ENCODE results near the gene PDE10A.
A peak's percentile ranks its signal among the peaks of the same experiment; 100 is the strongest.

PDE10A gene

DNA sequence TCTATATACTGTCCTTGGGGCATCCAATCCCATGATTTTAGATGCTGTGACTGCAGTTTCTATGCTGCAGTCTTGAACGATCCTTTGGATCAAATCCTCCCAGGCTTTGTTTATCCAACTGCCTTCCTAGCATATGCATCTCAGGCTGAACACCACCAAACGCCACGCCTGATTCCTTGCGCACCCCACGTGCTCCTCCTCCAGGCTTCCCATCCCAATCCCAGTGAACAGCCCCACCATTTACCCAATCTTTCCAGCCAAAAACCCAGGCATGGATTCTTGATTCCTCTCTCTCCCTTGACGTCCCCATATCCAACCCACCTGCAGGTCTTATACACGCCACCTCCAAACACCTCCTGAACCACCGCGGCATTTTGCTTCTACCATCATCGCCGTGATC lies 7.8 kb downstream of the PDE10A start:
- no peak for DNase-seq (ENCODE audit: low spot score)

DNA sequence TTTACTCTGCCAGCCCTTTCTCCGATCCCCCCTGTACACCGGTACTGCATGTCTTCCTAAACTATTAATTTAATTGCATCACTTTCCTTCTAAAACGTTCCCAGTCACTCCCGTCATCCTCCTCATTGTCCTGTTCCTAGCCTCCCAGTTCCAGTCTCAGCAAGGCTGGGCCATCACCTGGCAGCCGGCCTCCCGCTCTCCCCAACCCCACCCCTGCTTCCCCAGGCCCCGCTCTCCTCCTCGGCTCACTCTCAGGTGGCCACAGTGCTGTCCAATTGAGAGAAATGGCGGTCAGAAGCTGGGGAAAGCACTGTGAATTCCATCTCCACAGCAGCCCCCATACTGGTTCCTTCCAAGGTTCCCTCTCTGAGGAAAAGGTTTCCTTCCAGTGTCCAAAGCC lies 8.9 kb downstream of the PDE10A start:
- no peak for DNase-seq (ENCODE audit: low spot score)

DNA sequence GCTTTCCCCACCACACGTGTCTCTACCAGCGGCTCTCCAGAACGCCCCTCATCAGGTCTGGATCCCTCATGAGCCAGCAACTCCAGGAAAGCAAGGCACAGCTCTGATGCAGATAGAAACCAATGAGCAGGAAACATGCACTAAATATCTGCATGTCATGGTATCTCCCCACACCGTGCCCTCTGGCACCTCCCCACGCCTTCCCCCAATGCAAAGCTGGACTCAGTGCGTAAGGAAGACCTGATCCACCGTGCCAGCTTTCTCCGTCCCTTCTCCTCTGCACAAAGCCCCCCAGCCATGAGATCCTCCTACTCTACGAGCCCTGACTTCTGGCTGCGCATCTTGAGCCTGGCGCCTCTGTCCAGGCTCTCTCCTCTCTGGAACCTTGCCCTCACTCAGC lies 9.4 kb downstream of the PDE10A start:
- no peak for DNase-seq (ENCODE audit: low spot score)

DNA sequence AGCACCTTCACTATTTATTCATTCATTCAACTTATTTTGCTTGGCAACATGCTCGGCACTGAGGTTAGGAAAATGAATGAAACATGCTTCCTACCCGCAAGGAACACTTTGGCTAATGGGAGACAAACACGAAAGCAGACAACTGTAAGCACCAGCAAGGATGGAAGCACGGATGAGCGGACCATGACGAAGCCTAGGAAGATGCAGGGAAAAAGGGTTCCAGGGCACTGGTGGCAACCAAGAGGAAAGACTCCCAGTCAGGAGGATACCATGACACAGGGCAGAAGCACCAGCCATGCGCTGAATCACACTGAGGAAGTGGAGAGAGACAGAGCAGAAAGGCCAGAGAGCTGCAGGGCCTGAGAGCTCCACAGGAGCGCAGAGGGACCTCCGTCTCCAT lies 9.8 kb downstream of the PDE10A start:
- no peak for DNase-seq (ENCODE audit: low spot score)

DNA sequence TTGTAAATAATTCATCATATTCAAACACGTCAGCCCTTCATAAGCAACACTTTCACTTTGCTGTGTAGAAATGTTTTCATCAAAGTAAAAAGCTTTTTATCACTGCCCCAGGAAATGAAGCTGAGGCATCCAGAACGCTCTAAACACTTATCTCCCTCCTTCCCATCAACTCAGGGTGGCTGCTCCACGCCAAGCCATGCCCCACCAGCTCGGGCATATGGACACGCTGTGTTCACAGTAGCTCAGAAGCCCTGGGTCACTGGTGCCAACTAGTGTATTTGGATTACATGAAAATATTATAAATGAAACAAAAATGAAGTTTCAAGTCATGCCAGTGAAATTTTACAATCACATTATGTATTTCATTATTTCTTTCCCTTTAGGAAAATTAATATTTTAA lies 10.3 kb downstream of the PDE10A start:
- DNase-seq (ENCODE audit: low spot score): no peak

DNA sequence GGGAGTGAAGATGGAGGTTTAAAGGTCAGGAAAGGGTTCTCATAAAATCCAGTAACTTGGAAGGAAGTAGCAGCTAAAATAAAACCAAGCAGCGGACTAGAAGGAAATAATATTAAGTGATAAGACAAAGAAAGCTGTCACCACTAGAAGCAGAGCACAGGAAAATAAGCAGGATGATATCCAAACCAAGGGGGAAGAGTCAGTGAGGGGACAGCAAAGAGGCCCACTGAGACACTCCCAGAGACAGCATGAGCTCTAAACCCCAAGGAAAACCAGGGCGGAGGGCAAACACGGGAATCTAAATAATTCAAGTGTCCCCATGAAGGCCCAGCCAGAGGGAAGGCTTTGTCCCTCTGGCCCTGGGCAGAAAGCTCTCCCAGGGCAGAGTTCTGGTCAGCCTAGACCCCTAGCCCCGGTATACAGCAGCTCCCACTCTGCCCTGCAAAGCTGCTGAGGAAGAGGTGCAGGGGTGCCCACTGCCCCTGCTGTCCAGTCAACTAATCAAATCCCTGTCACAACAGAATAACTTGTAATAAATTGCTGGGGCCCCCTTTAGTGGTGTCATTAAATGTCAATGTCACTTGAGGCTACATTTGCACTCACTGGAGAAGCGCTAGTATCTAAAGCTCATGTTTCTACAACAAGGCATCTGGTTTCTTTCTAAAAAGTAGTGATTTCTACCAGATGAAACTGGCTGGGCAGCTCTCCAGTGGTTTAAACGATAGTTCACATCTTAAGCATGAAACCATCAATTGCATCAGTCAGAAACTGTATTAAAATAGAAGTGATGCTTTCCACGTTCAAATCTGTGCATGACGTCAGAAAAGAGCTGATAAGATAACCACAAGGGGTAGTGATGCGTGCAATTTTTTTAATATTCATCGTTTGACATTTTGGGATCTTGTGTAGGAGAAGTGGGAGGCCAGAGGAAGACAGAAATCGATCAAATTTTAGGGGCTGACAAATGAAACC lies 13.6 kb downstream of the PDE10A start:
- DNase-seq (ENCODE audit: low spot score): peak; percentile 69

DNA sequence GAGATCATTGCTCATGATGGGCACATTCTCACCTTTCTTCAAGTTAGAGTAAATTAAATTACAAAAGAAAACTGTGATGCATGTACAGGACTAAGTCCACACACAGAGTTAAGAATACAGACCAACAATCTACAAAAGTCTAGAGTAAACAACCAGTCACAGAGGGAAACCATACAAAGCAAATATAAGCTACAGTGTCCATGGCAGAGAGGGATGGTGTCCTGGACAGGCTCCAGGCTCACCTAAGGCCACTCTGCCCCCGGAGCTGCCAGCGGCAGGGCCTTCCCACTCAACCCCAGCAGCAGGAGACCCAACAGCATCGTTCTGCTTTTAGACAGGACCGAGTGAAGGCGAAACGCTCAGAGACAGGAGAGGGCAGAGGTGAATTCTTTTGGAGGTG lies 16.0 kb downstream of the PDE10A start:
- no peak for DNase-seq (ENCODE audit: low spot score)

DNA sequence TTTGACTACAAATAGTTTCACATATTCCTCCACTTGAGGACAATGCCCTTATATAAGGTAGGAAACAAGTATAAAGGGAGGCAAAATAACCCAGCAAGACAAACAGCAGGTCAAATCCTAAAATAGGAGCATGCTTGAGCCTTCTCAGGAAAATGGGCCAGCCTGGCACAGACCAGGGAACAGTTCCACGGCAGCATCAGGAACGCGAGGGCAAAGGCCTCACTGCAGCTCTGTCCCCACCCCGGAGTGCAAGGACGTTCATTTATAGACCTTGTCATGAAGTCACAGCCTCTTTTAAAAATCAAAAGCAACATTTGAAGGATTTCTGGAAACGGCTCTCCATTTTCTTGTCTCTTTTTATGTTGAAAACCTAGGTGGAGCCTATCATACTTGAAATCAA lies 17.1 kb downstream of the PDE10A start:
- DNase-seq (ENCODE audit: low spot score): no peak

DNA sequence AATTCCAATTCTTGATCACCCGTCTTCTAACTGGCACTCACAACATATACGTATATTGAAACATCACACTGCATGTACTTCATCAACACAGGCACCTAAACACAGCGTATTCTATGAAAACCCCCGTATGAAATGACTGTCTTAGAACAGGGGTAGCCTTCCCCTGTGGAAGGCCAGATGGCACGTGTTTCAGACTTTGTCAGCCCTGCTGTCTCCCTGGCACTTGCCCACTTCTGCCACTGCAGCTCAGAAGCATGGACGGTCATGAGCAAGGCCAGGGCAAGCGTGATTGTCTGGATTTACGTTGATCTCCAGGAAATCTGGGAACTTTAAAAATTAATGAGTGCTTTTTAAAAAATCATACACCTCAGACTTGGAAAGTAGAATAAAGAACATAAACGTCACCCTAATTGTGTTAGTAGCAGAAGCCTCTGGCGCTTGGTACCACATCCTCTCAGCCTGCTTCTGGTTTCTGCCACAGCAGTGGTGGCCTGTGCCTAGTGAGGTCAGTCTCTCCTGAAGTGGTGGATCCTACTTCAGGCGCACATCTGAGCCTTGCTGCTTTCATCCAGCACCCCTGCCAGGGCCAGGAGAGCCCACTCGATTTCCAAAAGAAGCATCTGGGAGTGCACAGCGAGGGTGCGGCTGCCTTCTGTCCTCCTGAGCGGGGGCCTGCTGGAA lies 18.3 kb downstream of the PDE10A start:
- no peak for DNase-seq (ENCODE audit: low spot score)

DNA sequence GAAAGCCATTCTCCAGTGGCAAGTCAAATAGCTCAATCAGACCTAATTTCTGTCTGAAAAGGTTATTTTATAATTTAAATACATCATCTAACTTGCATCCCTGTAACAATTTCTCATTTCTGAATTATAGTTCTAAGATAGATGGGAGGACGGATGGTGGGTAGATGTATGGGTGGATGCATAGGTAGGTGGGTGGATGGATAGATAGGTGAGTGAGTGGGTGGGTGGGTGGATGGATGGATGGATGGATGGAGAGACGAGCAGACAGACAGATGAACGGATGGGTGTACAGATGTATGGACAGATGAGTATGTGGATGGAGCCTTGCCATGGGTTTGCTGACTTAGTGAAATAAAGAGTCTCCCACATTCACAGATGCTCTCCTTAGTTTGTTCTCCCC lies 20.0 kb downstream of the PDE10A start:
- no peak for DNase-seq (ENCODE audit: low spot score)

DNA sequence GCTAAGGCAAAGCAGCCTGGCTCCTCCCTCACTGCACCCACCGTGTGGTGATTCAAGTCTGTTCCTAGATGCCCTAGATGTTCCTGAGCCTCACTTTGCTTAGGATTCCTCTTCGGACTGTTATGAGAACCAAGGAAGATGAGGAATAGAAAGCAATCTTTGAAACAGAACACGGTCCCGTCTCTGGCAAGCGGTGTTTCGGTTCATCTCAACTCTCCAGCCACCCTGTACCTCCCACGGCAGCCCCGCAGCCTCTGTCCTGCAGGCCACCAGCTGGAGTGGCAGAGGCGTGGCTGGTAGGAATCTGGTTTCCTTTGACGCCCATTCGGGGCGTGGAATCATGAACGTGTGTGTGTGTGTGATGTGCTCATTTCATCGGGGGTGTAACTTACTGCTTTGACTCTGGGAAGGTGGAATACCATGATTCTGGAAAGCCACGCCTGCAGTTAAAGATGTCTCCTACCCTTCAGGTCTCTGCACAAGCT lies 21.3 kb downstream of the PDE10A start:
- no peak for DNase-seq (ENCODE audit: low spot score)

DNA sequence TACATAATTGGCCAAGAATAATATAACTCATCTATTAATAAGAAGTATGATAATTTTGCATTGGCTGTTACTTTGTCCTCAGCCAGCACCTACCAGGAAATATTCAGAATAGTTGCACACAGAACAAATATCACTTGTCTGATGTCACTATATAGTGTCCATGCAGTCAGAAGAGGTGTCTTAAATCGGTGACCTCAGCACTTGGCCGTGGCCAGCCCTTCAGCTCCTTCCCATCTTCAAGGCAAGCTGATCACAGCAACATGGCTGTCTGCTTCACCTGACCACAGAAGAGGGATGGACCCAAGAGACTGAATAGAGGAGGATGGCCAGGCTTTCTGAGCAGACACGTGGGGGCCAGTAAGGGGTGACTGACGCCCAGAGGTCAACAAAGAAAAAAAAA lies 22.2 kb downstream of the PDE10A start:
- no peak for DNase-seq (ENCODE audit: low spot score)

DNA sequence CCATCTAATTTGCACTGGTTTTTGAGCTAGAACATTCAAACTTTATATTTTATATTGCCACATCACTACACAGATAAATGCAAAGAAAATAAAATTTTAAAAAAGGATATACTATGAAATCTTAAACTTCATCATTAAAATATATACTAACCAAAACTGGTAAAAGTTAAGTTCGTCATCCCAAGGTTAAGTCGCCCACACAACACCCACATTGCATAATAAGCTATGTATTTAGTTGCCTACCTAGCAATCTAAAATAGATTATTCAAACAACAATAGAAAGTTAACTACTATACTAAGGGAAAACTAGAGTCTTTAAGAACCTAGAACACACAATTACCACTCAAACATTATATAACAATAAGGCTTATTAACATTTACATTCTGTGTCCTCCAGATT lies 24.5 kb downstream of the PDE10A start:
- no peak for DNase-seq (ENCODE audit: low spot score)

DNA sequence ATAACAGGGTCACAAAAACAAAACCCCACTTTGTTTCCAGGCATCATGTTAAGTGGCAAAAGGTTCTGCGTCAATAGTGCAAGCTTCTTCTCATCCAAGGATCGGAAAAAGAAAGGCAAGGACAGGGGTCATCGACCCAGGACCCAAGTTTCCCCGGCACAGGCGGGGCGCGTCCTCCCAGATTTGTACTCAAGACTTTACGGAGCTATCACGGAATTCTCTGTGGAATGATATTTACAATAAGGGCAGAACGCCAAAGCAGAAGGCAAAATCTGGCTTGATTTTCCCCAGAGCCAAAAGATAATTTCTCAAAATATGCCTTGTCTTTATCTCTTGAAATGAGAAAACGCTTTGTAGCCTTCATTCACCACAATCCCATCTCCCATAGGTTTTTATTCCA lies 25.5 kb downstream of the PDE10A start:
- no peak for DNase-seq (ENCODE audit: low spot score)

DNA sequence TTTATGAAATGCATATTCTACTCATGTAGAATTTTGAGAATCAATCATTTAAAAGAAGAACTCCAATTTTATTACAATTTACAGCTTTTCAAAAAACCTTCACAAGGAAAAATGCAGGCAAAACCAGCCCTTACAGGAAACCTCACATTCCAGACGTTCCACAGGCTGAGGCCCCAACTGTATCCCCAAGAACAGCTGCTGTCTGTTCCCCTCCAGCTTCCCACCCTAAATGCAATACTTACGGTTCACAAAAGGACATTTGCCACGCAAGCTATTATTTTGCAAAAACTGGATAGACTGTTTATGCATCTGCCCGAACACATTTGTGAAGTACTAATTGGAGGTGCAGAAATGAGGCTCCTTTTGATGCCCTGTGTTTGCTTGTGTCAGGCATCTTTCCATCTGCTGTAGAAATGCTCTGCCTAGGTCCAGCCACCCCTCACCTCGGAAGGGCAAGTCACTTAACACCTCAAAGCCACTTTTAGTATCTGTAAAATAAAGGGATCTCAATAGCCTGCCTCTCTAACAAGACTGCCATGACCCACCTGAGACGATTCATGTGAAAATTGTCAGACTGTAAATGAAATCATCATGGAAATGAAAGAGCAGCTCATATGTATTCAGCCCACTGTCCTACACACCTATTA lies 26.5 kb downstream of the PDE10A start:
- DNase-seq (ENCODE audit: low spot score): no peak

DNA sequence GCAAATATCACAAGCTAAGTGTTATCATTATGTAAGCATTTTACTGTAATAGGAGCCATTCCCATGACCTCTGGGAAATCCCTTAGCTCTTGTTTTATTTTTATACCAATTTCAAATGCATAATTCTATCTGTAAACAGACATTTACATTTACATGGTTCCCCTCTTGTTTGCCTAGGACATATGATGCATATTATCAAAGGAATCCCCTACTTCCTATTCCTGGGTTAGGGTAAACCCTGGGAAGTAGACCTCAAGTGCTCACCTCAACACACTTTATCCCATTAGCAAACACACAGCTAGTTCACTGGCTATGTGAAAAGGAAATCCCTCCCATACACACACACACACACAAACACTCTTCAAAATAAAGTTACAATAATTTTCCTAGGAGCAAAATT lies 27.1 kb downstream of the PDE10A start:
- no peak for DNase-seq (ENCODE audit: low spot score)

DNA sequence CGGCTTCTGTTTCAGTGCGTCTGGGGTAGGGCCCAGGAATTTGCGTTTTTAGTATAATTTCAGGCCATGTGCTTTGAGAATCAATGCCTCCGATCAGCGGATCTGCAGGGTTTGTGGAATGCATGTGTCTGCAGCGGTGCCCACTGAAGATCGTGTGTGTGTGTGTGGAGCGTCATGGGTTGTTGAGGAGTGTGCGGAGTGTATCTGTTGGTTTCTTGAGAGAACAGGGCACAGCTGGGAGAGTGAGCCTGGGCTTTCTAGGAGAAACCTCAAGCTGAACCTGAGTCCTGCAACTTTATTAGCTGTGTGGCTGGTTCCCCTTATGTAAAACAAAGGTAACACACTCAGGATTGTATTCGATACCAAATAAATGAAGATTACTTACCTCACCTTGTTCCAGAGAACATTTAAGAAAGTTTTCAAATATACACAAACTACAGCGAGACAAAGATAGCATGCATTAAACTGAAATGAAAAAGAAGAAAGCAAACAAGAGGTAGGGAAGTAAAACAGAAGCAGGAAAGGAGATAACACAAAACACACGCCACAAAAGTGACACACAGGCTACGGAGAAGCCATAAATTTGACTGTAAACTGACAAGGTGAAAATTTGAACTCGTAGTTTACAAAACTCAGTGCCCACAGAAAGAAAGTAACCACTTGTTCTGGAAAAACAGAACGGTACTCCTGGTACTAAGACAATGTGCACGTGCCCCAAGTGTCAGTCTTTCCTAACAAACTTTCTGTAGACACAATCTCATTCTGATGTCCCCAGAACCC lies 28.8 kb downstream of the PDE10A start:
- DNase-seq (ENCODE audit: low spot score): no peak

DNA sequence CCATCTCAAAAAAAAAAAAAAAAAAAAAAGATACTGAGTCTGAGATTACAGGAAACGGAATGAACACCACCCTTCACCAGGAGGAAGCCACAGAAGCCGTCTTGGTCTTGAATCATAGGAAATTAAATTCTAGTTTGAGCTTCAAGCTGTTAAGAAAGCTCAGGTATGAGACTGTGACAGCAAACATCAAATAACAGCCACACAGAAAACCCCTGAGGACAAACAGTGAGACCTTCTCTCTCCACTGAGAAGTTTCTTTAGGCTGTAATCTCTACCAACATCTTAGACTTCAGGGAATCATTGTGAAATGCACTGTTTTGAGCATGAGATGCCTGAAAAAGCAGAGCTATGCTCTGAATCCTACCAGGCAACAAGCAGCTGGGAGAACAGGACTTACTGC lies 30.8 kb downstream of the PDE10A start:
- DNase-seq (ENCODE audit: low spot score): no peak

DNA sequence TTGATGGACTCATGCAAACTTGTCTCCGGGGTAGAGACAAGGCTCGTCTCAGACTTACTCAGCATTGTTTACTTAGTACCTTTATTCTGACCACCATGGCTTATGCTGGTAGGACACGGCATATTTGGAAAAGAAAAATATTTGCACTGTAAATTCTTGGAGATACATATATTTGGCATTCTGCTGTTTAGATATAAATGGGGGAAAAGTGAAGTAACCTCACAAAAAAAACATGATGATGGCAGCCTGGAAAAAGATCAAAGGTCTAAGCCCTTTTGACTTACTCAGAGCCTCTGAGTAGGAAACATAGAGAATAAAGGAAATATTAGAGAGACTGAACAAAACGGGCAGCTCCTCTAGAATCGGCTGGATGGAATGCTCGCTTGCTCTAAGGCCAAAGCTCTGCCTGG lies 32.5 kb downstream of the PDE10A start:
- DNase-seq (ENCODE audit: low spot score): no peak

DNA sequence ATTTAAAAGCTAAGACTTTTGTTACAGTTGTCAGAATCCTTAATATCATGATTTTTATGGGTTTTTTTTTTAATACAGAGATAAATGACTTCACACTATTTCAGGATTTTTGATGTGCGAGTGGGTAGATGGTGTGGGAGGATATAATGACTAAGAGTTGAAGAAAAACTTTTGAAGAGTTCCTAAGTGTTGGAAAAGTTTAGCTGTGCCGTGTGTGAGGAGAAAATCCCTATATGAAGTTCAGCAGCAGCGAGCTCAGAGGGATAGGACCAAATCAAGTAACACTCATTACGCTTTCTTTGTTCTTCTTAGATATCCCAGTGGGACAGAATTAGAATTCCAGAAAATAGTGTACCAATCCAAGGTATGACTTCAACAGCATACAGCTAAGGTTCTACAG lies 34.1 kb downstream of the PDE10A start:
- no peak for DNase-seq (ENCODE audit: low spot score)

DNA sequence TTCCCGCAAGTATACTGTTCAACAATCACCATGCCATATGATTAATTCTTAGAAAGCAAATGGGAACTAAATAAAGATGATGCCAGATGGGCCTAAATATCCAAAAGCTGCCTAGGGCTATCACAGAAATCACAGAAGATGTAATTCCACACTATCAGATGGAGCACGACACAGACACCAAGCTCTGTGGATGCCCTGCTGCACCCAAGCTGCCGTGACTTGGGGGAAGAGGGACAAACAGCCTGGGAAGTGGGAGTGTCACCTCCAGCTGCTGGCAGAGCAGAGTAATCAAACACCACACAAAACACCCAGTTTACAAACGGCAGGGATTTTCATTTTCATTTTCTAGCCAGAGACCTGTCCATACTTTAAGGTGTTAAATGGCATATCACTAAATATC lies 35.7 kb downstream of the PDE10A start:
- no peak for DNase-seq (ENCODE audit: low spot score)

DNA sequence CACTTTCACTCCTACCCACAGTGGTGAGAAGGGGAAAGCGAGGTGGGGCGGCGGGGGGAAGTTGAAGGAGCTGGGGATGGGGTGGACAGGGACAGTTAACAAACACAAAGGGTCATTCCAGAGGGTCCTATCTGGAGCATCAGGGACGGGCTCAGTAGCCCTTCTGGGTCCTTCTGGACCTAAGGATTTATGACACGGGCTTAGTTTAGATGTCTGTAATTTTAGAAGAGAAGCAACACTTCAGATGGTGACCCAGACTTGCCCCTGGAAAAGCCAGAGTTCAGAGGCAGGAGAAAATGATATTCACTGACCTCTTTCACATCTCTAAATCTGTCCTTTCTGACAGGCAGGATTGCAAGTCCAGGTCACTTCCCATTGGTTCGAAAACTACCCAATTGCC lies 36.3 kb downstream of the PDE10A start:
- DNase-seq (ENCODE audit: low spot score): no peak
